BLaER1 (cell line): ENCODE results near the gene BTNL2.
A peak's percentile ranks its signal among the peaks of the same experiment; 100 is the strongest.

Experiments
- H3K27ac ChIP-seq: shearing (Covaris generic); formaldehyde crosslinking; 2 replicates; pipeline ENCODE4 v1.8.1; 2022
- H3K27me3 ChIP-seq: shearing (Covaris generic); formaldehyde crosslinking; 2 replicates; pipeline ENCODE4 v1.8.1; 2022
- H3K36me3 ChIP-seq: shearing (Covaris generic); formaldehyde crosslinking; 2 replicates; pipeline ENCODE4 v1.8.1; 2022
- H3K4me1 ChIP-seq: shearing (Covaris generic); formaldehyde crosslinking; 2 replicates; pipeline ENCODE4 v1.8.1; 2022
- H3K4me2 ChIP-seq: shearing (Covaris generic); formaldehyde crosslinking; 2 replicates; pipeline ENCODE4 v1.8.1; 2022
- H3K4me3 ChIP-seq: shearing (Covaris generic); formaldehyde crosslinking; 2 replicates; pipeline ENCODE4 v1.8.1; 2022
- H3K9ac ChIP-seq: shearing (Covaris generic); formaldehyde crosslinking; 2 replicates; pipeline ENCODE4 v1.8.1; 2022
- H3K9me3 ChIP-seq: shearing (Covaris generic); formaldehyde crosslinking; 2 replicates; pipeline ENCODE4 v1.8.1; 2022
- H4K20me1 ChIP-seq: shearing (Covaris generic); formaldehyde crosslinking; 2 replicates; pipeline ENCODE4 v1.8.1; 2022
- Cebpa-rat ChIP-seq: shearing (Covaris generic); IDR thresholded peaks from 2 replicates; pipeline ENCODE4 v1.8.1; 2022

Gene BTNL2

DNA sequence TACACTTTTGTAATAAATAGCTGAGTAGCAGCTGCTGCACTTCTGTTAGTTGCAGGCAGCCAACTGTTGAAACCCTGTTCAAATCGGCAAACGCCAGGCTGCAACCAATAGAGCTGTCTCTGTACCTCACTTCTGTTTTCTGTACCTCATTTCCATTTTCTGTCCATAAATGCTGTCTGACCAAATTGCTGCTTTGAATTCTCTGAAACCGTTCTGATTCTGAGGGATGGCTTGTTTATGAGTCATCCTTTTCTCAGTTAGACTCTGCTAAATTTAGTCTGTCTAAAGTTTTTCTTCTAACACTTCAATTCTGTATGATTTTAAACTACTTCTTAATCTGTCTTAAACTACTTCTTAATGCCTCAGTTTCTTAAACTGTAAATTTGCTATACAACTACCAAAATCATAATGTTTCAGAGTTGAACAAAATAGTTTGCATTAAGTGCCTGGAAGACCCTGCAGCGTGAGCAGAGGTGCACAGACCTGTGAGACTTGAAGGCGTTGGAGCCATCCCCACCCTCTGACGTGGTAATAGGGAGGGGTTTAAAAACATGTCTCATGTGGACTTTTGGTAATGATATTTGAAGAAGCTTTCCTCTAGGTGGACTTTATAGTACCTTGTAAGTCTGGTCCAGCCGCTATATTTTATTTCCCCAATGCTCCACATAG, 9.6 kb downstream of the BTNL2 start:
- no peak overlapping the region for H3K4me3 ChIP-seq
- H3K4me2 ChIP-seq: no peak overlapping the region
- H4K20me1 ChIP-seq: no peaks in the 10 kb centered on the region
- no peaks in the 10 kb centered on the region for H3K27me3 ChIP-seq
- no peak overlapping the region for H3K9ac ChIP-seq
- H3K4me1 ChIP-seq: peaks cover 11% of the 10 kb centered on the region
- H3K9me3 ChIP-seq: no peaks in the 10 kb centered on the region
- TF ChIP-seq Cebpa-rat: no peak
- no peaks in the 10 kb centered on the region for H3K36me3 ChIP-seq
- H3K27ac ChIP-seq: no peak overlapping the region

DNA sequence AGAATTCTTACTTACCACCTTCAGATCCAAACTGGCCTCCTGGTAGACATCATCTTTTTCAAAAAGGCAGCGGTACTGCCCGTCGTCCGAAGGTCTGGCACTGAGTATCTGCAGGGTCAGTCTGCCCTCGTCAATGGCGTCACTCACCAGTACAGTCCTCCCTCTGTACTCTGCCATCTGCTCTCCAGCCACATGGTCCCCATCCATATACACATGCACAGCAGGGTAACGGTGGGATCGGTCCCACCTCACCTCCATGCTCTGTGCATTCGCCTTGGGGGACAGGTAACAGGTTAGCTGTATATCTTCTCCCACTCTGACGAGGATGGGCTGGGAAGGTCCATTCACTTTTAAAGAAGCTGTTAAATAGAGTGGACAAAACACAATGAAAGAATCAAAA, 11.0 kb downstream of the BTNL2 start:
- no peaks in the 10 kb centered on the region for H3K36me3 ChIP-seq
- H3K27ac ChIP-seq: no peak overlapping the region
- peaks cover 11% of the 10 kb centered on the region for H3K4me1 ChIP-seq
- H3K9me3 ChIP-seq: no peaks in the 10 kb centered on the region
- H3K27me3 ChIP-seq: no peaks in the 10 kb centered on the region
- H4K20me1 ChIP-seq: no peaks in the 10 kb centered on the region
- no peak overlapping the region for H3K9ac ChIP-seq
- H3K4me3 ChIP-seq: no peak overlapping the region
- TF ChIP-seq Cebpa-rat: no peak
- no peak overlapping the region for H3K4me2 ChIP-seq

DNA sequence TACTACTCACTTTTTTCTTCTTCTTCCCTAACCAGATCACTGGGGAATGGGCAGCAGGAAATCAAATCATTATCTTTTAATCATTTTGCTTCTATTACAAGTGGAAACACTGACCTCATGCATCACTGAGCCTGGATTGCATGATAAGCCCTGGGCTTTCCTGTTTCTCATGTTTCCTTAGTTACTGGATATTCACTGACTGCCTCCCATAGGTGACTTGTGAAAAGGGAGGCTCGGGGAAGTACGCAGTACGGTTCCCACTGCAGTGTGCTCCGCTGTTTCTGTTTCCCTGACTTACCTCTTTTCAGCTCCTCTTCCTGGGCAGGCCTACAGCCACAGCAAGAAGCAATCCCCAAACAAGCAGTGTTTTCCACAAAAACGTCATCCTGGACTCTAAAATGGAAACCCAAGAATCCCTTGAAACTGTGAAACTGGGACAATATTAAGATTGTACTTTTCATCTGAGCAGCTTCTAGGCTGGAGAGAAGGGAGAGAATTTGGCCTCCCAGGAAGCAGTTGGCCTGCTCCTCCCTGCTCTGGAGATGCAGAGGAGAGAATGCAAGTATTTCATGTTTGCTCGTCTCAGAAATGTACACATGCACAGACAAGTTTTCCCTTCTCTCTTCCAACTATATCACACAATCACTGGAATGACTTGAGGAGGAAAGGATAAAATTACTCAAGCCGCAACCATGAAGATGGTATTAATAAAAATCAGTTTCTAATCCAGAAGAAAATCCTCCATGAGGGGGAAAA, 13.1 kb downstream of the BTNL2 start:
- TF ChIP-seq Cebpa-rat: no peak
- Histone ChIP-seq H3K4me3 (no peak overlapping the region), H3K4me2 (peak overlapping the region; percentile 47), H3K27me3 (no peaks in the 10 kb centered on the region), H3K27ac (no peak overlapping the region; the same call in 1 of the 2 replicates), H3K9ac (no peak overlapping the region), H4K20me1 (no peaks in the 10 kb centered on the region), H3K36me3 (no peaks in the 10 kb centered on the region), H3K9me3 (no peaks in the 10 kb centered on the region), H3K4me1 (peaks cover 11% of the 10 kb centered on the region)

DNA sequence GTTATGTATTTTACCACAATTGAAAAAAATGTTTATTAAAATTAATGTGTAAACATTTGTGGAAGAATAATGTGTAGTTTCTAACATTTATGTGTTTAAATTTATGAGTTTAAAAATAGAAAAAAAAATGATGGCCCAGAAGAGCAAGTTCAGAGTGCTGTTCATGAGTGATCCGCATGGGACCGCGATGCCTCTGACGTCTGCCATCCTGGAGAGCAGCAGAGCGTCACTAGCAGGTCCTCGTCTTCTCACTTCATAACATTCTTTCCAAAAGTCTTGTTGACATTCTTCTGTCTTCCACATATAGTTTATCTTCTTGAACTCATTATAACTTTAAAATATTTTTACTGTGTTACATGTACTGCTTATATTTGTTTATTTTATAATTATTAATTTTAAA, 15.5 kb downstream of the BTNL2 start:
- Histone ChIP-seq H4K20me1 (no peaks in the 10 kb centered on the region), H3K4me3 (no peak overlapping the region), H3K27me3 (no peaks in the 10 kb centered on the region), H3K4me1 (peaks cover 11% of the 10 kb centered on the region), H3K4me2 (no peak overlapping the region), H3K9ac (no peak overlapping the region), H3K27ac (no peak overlapping the region), H3K36me3 (no peaks in the 10 kb centered on the region), H3K9me3 (no peaks in the 10 kb centered on the region)
- TF ChIP-seq Cebpa-rat: no peak

DNA sequence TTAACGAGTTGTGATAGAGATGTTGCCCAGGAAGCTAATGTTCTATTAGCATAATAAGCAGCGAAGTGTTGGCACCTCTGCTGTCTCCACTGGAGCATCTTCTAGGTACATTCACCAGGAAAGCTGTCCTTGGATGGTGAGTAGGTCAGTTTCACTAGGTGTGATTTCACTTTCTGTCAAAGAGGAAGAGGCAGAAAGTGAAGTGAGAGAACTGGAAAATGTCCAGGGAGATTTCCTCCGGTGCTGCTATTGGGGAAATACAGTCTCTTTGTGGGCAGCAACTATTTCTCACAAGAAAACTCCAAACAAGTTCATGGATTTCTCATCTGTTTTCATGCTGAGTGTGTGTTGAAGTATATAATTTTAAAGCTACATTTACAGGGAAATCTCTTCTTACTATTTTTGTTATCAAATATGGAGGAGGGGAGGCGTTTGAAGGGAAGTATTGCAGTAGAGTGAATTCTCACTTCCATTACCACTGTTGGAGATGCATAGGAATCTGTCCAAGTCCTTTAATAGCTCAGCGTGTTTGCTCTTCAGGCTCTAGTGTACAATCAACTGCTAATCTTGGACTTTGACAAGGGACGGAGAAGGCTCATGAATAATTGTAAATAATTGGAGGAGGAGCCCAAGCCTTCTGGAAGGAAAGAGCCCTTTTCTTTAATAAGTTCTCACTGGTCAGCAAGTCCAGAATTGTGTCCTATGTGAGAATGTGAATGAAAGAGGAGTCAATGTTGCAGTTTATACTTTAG, 19.2 kb downstream of the BTNL2 start:
- Histone ChIP-seq H3K27me3 (no peaks in the 10 kb centered on the region), H4K20me1 (no peaks in the 10 kb centered on the region), H3K4me1 (no peaks in the 10 kb centered on the region; the same call in 1 of the 2 replicates), H3K9ac (no peak overlapping the region), H3K27ac (no peak overlapping the region), H3K4me3 (no peak overlapping the region), H3K4me2 (no peak overlapping the region), H3K9me3 (no peaks in the 10 kb centered on the region; the same call in 1 of the 2 replicates), H3K36me3 (no peaks in the 10 kb centered on the region)
- TF ChIP-seq Cebpa-rat: no peak

DNA sequence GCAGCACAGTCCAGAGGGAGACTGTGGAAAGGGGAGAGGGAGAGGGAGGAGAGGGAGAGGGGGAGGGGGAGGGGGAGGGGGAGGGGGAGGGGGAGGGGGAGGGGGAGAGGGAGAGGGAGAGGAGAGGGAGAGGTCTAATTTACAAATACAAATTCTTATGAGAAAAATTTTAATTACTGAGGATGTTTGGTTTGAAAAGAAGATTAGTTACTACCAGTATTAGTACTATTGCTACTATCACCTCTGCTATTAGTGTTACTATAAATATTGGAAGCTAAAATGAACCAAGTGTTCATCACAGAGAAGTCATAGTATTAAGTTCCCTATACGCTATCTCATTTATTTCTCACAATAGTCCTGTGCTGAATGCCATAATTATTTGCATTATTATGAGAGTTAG, 20.9 kb downstream of the BTNL2 start:
- H3K4me3 ChIP-seq: no peak overlapping the region
- no peaks in the 10 kb centered on the region for H3K36me3 ChIP-seq
- no peaks in the 10 kb centered on the region for H3K27me3 ChIP-seq
- H3K27ac ChIP-seq: no peak overlapping the region
- no peak overlapping the region for H3K4me2 ChIP-seq
- H3K9me3 ChIP-seq: no peaks in the 10 kb centered on the region; the same call in 1 of the 2 replicates
- H4K20me1 ChIP-seq: no peaks in the 10 kb centered on the region
- no peak for TF ChIP-seq Cebpa-rat
- H3K4me1 ChIP-seq: no peaks in the 10 kb centered on the region; the same call in 1 of the 2 replicates
- no peak overlapping the region for H3K9ac ChIP-seq

DNA sequence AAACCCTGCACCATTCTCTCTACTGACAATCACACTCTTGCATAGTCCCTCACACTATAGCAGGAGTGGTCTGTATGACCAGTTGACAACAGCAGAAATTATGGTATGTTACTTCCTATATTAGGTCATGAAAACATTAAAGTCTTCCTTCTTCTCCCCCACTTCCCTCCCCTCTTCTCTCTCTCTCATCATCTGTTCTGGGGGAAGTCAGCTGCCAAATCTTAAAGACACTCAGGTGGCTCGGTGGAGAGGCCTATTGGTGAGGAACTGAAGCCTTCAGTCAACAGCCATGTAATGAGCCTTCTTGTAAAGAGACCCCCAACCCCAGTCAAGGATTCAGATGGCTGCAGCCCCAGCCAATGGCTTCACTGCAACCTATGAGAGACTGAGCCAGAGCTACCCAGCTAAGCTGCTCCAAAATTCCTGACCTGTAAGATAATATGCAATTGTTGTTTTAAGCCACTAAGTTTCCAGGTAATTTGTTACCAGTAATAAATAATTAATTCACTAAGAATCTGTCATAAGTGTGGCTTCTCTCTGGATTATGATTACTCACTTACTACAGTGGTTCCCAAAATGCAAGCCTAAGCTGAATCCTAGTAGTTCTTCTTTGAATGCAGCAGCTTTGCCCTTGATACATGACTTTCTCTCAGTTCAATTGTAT, 24.1 kb downstream of the BTNL2 start:
- H3K9ac ChIP-seq: no peak overlapping the region
- H3K9me3 ChIP-seq: no peaks in the 10 kb centered on the region; the same call in 1 of the 2 replicates
- no peaks in the 10 kb centered on the region for H3K36me3 ChIP-seq
- no peaks in the 10 kb centered on the region for H4K20me1 ChIP-seq
- H3K27me3 ChIP-seq: no peaks in the 10 kb centered on the region
- no peaks in the 10 kb centered on the region; the same call in 1 of the 2 replicates for H3K4me1 ChIP-seq
- TF ChIP-seq Cebpa-rat: no peak
- no peak overlapping the region for H3K4me2 ChIP-seq
- H3K27ac ChIP-seq: no peak overlapping the region
- no peak overlapping the region for H3K4me3 ChIP-seq

DNA sequence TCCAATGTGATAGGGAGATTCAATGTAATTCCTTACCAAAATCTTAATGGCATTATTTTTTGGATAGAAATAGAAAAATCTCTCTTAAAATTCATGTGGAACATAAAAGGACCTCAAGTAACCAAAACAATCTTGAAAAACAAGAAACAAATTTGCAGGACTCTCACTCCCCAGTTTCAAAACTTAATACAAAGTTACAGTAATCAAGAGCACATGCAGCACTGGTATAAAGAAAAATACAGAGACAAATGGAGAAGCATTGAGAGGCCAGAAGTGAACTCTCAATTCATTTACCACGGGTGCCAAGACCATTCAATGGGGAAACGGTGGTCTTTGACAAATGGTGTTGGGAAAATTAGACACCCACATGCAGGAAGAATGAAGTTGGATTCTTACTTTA, 27.4 kb downstream of the BTNL2 start:
- Histone ChIP-seq H3K27ac (no peak overlapping the region), H3K9me3 (no peaks in the 10 kb centered on the region), H3K4me1 (no peaks in the 10 kb centered on the region; the same call in 1 of the 2 replicates), H3K9ac (no peak overlapping the region), H3K4me3 (no peak overlapping the region), H4K20me1 (no peaks in the 10 kb centered on the region), H3K36me3 (no peaks in the 10 kb centered on the region), H3K4me2 (no peak overlapping the region), H3K27me3 (no peaks in the 10 kb centered on the region)
- TF ChIP-seq Cebpa-rat: no peak

DNA sequence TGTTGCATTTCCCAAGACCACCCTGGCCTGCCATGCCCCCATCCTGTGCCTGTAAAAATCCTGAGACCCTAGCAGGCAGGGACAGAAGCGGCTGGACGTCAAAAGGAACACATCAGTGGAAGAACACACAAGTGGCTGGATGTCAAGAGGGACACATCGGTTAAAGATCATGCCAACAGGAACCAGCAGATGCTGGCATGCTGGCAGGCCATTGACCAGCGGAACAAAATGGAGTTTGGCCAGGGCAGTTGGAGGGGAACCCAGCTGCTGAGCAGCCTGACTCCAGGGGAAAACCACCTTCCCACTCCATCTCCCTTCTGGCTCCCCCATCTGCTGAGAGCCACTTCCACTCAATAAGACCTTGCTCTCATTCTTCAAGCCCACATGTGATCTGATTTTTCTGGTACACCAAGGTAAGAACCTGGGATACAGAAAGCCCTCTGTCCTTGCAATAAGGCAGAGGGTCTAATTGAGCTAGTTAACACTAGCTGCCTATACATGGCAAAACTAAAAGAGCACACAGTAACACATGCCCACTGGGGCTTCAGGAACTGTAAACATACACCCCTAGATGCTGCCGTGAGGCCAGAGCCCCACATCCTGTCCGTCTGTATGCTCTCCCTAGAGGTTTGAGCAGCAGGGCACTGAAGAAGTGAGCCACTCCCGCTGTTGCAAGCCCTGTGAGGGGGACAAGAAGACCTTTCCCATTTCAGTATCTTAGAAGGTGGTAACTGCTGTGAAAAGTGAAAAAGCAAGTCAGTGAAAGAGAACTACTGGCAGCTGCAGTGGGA, 31.0 kb downstream of the BTNL2 start:
- H3K4me1 ChIP-seq: no peaks in the 10 kb centered on the region
- no peak for TF ChIP-seq Cebpa-rat
- H3K4me3 ChIP-seq: no peak overlapping the region
- no peak overlapping the region for H3K27ac ChIP-seq
- no peak overlapping the region for H3K4me2 ChIP-seq
- H3K36me3 ChIP-seq: no peaks in the 10 kb centered on the region
- no peaks in the 10 kb centered on the region for H4K20me1 ChIP-seq
- no peak overlapping the region for H3K9ac ChIP-seq
- no peaks in the 10 kb centered on the region for H3K27me3 ChIP-seq
- no peaks in the 10 kb centered on the region for H3K9me3 ChIP-seq
